ENCODE measurements around the gene GABPB2.

GABPB2 gene

GRCh38 chr1:151133018-151133806 is 62.7 kb downstream of the GABPB2 start:
- no peak for DNase-seq

- no peak for DNase-seq
Observed at GRCh38 chr1:151134396-151134795, 63.8 kb downstream of the GABPB2 start.

- DNase-seq: no peak
Observed at GRCh38 chr1:151134991-151135390, 64.4 kb downstream of the GABPB2 start.

- no peak for DNase-seq
Observed at GRCh38 chr1:151135433-151136385, 65.1 kb downstream of the GABPB2 start.

GRCh38 chr1:151137789-151138188 is 67.2 kb downstream of the GABPB2 start:
- DNase-seq: no peak

- DNase-seq: no peak
Observed at GRCh38 chr1:151142411-151143056, 72.0 kb downstream of the GABPB2 start.

GRCh38 chr1:151143057-151143435 is 72.5 kb downstream of the GABPB2 start:
- no peak for DNase-seq

- DNase-seq: no peak
Observed at GRCh38 chr1:151143986-151144385, 73.4 kb downstream of the GABPB2 start.

GRCh38 chr1:151144474-151145303 is 74.1 kb downstream of the GABPB2 start:
- DNase-seq: no peak

GRCh38 chr1:151145304-151146071 is 74.9 kb downstream of the GABPB2 start:
- DNase-seq: no peak

- peak; percentile 42 for DNase-seq
Observed at GRCh38 chr1:151146072-151146411, 75.5 kb downstream of the GABPB2 start.

GRCh38 chr1:151146412-151147131 is 76.0 kb downstream of the GABPB2 start, which contains the start of gene SEMA6C:
SEMA6C (minus strand) TSS chr1:151146631; CDS start chr1:151142621, 4,010 bp downstream.
- peak; percentile 95 for DNase-seq

- no peak for DNase-seq
Observed at GRCh38 chr1:151147132-151147503, 76.6 kb downstream of the GABPB2 start.

- no peak for DNase-seq
Observed at GRCh38 chr1:151147665-151148064, 77.1 kb downstream of the GABPB2 start.

- DNase-seq: no peak
Observed at GRCh38 chr1:151156515-151156819, 85.9 kb downstream of the GABPB2 start, which contains the start of gene TNFAIP8L2. TNFAIP8L2 (plus strand) TSS chr1:151156649; CDS start chr1:151158698, 2,049 bp downstream.

- DNase-seq: no peak
Observed at GRCh38 chr1:151157067-151157531, 86.5 kb downstream of the GABPB2 start.

GRCh38 chr1:151158326-151158725 is 87.8 kb downstream of the GABPB2 start:
- DNase-seq: no peak

GRCh38 chr1:151158751-151159251 is 88.2 kb downstream of the GABPB2 start:
- DNase-seq: no peak

GRCh38 chr1:151159373-151159772 is 88.8 kb downstream of the GABPB2 start:
- no peak for DNase-seq

GRCh38 chr1:151164732-151165280 is 94.2 kb downstream of the GABPB2 start:
- DNase-seq: no peak
